GM10847 (cell line): ENCODE data around the gene NECTIN1.

Experiments
- POLR2A ChIP-seq: IDR thresholded peaks from 2 replicates; pipeline ENCODE4 v1.6.1; 2011; ENCODE audit not compliant: insufficient read length; ENCODE audit errors: extremely low read depth

Gene NECTIN1

DNA sequence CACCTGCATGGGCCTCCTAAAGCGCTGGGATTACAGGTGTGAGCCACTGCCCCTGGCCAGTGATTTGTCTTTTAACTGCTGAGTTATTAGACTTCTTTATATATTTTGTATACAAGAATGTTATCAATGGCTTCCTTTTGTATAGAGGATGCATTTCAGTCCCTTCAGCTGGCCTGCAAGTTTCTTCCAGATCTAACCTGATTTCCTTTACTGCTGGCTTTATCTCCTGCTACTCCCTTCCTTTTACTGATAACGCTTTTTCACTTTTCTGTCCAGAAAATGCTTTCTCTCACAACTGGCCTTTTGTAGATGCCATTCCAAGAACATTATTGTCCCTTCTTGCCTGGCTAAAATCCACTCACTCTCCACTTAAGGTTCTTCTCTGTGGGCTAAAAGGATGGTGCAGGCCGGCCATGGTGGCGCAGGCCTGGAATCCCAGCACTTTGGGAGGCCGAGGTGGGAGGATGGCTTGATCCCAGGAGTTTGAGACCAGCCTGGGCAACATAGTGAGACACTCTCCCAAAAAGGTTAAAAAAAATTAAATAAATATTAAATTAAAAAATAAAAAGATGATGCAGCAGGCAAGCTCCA, 118.1 kb downstream of the NECTIN1 start:
- TF ChIP-seq POLR2A, result no peak

DNA sequence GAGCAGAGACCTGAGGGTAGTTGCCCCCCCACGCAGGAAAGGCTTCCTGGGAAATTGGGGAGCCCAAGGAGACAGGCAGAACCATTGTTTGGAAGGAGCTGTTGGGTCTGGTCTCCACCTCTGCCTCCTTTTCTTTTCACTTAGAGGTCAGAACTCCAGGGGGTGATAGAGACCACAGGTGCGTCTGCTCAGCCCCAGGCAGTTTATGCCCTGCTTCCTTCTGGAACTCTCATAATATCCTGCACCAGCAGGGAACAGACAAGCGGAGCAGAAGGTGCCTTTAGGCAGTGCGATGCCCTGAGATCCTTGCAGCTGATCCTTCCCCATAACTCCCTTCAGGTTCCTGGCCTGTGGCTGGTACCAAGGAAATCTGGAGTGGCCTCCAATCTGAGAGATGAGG, 120.2 kb downstream of the NECTIN1 start:
- TF ChIP-seq POLR2A, result no peak

GRCh38 chr11:119608201-119608600, 120.8 kb downstream of the NECTIN1 start:
- TF ChIP-seq POLR2A, result no peak

GRCh38 chr11:119607726-119608125, 121.3 kb downstream of the NECTIN1 start:
- no peak for TF ChIP-seq POLR2A

DNA sequence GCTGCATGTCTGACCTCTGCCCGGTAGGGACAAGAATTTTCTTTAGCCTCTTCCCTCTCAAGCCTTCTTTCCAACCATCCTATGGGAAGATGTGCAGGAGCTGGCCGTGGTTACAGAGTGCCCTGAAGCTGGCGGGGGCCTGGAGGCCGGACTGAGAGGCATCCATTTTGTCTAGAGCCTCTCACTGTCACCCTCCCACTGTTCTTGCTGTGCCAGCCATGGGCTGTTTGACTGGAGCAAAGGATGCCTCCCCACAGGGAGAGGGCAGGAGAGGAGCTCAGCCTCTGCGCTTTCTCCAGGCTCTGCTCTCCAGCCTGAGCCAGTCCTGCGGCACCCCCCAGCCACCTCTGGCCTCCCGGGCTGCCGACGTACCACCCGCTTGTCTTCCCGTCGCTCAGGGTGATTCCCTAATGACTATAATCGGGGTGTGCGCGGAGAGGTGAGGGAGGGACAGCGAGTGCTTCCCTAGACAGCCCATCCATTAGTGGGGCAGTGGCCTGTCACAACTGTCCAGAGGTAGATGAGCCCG, 123.8 kb downstream of the NECTIN1 start:
- no peak for TF ChIP-seq POLR2A

GRCh38 chr11:119602745-119603373, 126.1 kb downstream of the NECTIN1 start:
- no peak for TF ChIP-seq POLR2A

DNA sequence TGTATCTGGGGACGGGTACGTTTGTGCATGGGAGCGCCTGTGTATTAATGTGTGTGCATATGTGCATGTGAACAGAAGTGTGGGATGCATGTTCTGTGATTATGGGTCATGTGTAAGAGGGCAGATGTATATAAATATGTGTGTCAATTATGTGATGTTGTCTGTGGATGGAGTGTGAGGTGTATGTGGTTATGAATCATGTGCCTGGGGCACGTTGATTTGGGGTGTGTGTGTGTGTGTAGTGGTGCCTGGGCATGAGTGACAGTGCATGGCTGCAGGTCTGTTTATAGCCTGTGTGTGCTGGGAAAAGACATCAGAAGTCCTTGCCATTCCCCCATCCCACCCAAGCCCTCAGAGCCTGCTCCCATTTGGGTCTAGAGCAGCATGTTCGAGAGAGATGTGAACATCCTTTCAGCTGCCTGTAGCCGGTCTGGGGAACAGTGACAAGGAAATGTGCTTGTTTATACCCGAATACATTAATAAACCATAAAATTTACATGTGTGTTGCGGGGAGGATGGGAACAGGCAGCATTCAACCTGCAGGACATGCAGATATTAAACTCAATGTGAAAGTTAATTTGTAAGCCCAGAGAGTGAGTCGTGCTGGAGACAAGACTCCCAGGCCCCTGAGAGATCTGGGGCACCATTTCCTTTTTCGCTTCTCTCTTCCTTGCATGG, 129.0 kb downstream of the NECTIN1 start:
- no peak for TF ChIP-seq POLR2A

- TF ChIP-seq POLR2A, result no peak
These were observed 134.3 kb downstream of the NECTIN1 start for GRCh38 chr11:119594639-119595249.

GRCh38 chr11:119593346-119593745, 135.7 kb downstream of the NECTIN1 start:
- TF ChIP-seq POLR2A, result no peak

- TF ChIP-seq POLR2A, result no peak
These were observed 136.4 kb downstream of the NECTIN1 start for GRCh38 chr11:119592642-119593041.

GRCh38 chr11:119591836-119592310, 137.1 kb downstream of the NECTIN1 start:
- no peak for TF ChIP-seq POLR2A

DNA sequence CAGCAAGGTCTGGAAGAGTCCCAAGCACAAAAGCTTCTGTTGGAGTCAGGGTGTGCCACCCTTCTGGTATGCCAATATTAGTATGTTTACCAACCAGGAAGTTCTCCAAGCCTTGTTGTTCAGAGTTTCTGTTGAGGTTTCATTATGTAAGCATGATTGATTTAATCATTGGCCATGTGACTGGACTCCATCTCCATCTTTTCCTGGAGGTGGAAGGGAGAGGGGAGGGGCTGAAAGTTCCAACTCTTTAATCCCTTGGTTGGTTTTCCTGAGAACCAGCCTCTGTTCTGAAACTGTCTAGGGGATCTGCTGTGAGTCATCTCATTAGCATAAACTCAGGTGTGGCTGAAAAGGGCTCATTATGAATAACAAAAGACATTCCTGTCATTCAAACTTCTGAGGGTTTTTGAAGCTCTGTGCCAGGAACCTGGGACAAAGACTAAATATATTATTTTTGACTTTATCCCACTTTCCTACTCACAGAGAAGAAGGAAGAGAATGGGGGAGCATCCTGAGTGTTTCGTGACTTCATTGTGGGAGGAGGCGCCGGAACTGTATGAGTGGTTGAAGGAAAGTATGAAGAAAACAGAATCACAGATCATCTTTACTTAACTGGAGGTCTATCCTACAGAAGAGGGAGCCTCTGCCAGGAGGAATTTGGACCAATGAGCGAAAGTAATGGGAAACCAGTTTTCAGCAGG, 138.2 kb downstream of the NECTIN1 start:
- TF ChIP-seq POLR2A, result no peak

DNA sequence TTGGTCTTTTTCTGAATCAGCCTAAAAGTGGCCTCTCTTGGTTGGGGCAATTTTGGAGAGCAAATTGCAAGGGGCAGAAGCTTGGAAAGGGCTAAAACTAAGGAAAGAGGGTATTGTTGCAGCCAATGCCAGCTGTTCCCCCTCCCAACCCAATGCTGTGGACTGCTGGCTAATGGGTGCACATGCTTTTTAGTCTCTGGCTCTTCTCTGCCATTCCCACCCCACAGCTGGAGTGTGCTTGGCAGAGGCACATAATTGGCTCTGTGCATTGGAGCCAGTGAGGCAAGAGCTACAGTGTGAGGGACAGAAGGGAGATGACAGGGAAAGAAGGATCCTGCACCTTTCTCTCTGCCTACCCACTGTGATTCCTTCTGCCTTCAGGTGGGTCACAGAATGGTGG, 140.0 kb downstream of the NECTIN1 start:
- TF ChIP-seq POLR2A, result no peak
